ENCODE data around the gene CANX.
"Not testable (repeated sequence)": the region's sequence is repeated elsewhere in the genome, so short reads cannot be mapped to it uniquely, and the experiment has no call there.

GRCh38 chr5:179653135-179653534 lies 45.6 kb upstream of the CANX start:
- TF ChIP-seq CTCF, EP300 (IDR thresholded peaks at IDR 0.05): not testable (repeated sequence)
